ENCODE results near the gene LDLRAD2. TPM values are rescaled to one million over a fixed set of nuclear protein-coding genes. Genes with fewer than 3 reads are reported as not detected.

The LDLRAD2 gene
- polyA plus RNA-seq, 1 of the 3 experiments (the other 2 are of a cell fraction), result 0.02 TPM

- TF ChIP-seq RCOR1 (IDR thresholded peaks at IDR 0.05; ENCODE audit: low read length), result no peak
- TF ChIP-seq TAF1 (IDR thresholded peaks at IDR 0.05; ENCODE audit: borderline replicate concordance, low read depth, low read length), result no peak
- TF ChIP-seq RFX5 (IDR thresholded peaks at IDR 0.05; ENCODE audit: low read length), result no peak
- TF ChIP-seq NRF1 (IDR thresholded peaks at IDR 0.05; ENCODE audit: low read depth, low read length), result no peak
Observed at GRCh38 chr1:21868482-21868881, 56.4 kb downstream of the LDLRAD2 start (continued).

- Histone ChIP-seq H4K20me1 (ENCODE audit: insufficient read depth) (no peaks in the 10 kb centered on the region), H3K27ac (ENCODE audit: low read depth in 2 of 2, low read length in 1 of 2) (peak overlapping the region in 1 of 2 experiments; percentile 72; a peak in 2 of 4 replicates), H3K36me3 (replicated peaks in 1 of 2; ENCODE audit: control insufficient read depth in 1 of 2, insufficient read depth in 2 of 2, low read length in 1 of 2) (peaks cover 13 to 19% of the 10 kb centered on the region in 2 experiments), H3K27me3 (ENCODE audit: insufficient read depth) (no peaks in the 10 kb centered on the region), H2AFZ (ENCODE audit: low read depth) (no peak overlapping the region), H3K9ac (no peak overlapping the region), H3K4me2 (no peak overlapping the region), H3K79me2 (ENCODE audit: insufficient read depth) (no peaks in the 10 kb centered on the region), H3K9me2 (no peaks in the 10 kb centered on the region), H3K4me1 (ENCODE audit: control insufficient read depth in 1 of 2, insufficient read depth in 2 of 2, low read depth in 1 of 2, low read length in 1 of 2) (peaks cover 6 to 15% of the 10 kb centered on the region in 2 experiments; a peak in 3 of 4 replicates), H3F3A (replicated peaks; ENCODE audit: insufficient read depth) (no peaks in the 10 kb centered on the region), H3K4me3 (ENCODE audit: low read depth in 2 of 2, low read length in 1 of 2) (no peak overlapping the region), H3K9me3 (no peaks in the 10 kb centered on the region)
- ChIA-PET POLR2A (no interaction called here), CTCF (no interaction called here)
- TF ChIP-seq FOXM1 (IDR thresholded peaks at IDR 0.05; ENCODE audit: low read depth), result no peak
- TF ChIP-seq TEAD4 (IDR thresholded peaks at IDR 0.05; ENCODE audit: borderline replicate concordance, insufficient read depth), result no peak
- no peak for TF ChIP-seq MXI1 (IDR thresholded peaks at IDR 0.05; ENCODE audit: low read depth, low read length)
- no peak for TF ChIP-seq GABPA (IDR thresholded peaks at IDR 0.05; ENCODE audit: low read depth)
- TF ChIP-seq PBX3 (IDR thresholded peaks at IDR 0.05), result no peak
- TF ChIP-seq ZBTB33 (IDR thresholded peaks at IDR 0.05; ENCODE audit: borderline replicate concordance, low read depth), result no peak
- no peak for TF ChIP-seq REST (IDR thresholded peaks at IDR 0.05; ENCODE audit: low read depth, low read length)
- TF ChIP-seq GATA2 (CRISPR knock-in tag; IDR thresholded peaks at IDR 0.05), result no peak
- TF ChIP-seq RCOR1 (IDR thresholded peaks at IDR 0.05; ENCODE audit: low read length), result no peak
- no peak for TF ChIP-seq MEF2A (IDR thresholded peaks at IDR 0.05; ENCODE audit: borderline replicate concordance, low read depth)
- TF ChIP-seq EP300 (IDR thresholded peaks at IDR 0.05; ENCODE audit: borderline replicate concordance in 1 of 2, low read depth in 1 of 2, low read length in 1 of 2), result no peak
- no peak for TF ChIP-seq ELF1 (IDR thresholded peaks at IDR 0.05)
- no peak for TF ChIP-seq USF1 (IDR thresholded peaks at IDR 0.05; ENCODE audit: borderline replicate concordance, low read depth)
- no peak for TF ChIP-seq RFX5 (IDR thresholded peaks at IDR 0.05; ENCODE audit: low read length)
- WGBS (ENCODE audit: low lambda C conversion rate), result 94% methylated on average over 10 of the region's 12 CpGs
- no peak for DNase-seq
Observed at GRCh38 chr1:21868941-21869454, 56.9 kb downstream of the LDLRAD2 start.

Data from SK-N-SH (cell line).